Esophagus muscularis mucosa (tissue), 4 donors: ENCODE results near the gene SRSF9. TPM values are rescaled to one million over a fixed set of nuclear protein-coding genes. Genes with fewer than 3 reads are reported as not detected.

Experiments used
- DNase-seq: peaks from one replicate; pipeline ENCODE4 v3.0.0-alpha.2; 2017; ENCODE audit errors: extremely low spot score
- H3K27ac ChIP-seq, 4 donors: fragments of 200-600 bp; sonication (generic); replicated peaks in 1 of 4; 1 replicate in 3 of 4; 2 replicates in 1 of 4; pipeline ENCODE4 v1.5.1; 2016 to 2019; ENCODE audit warnings: mild to moderate bottlenecking in 1 of 4
- H3K27me3 ChIP-seq, 4 donors: fragments of 200-600 bp; sonication (generic); one replicate each; pipeline versions ENCODE4 v1.5.1 to v1.6.0; 2016 to 2019
- H3K36me3 ChIP-seq, 4 donors: fragments of 200-600 bp; sonication (generic); one replicate each; pipeline ENCODE4 v1.5.1; 2016 to 2019
- H3K4me1 ChIP-seq, 4 donors: fragments of 200-600 bp; sonication (generic); one replicate each; pipeline ENCODE4 v1.5.1; 2016 to 2019
- H3K4me3 ChIP-seq, 4 donors: fragments of 200-600 bp; sonication (generic); 1 replicate in 2 of 4; 2 replicates in 2 of 4; pipeline ENCODE4 v1.5.1; 2016 to 2019; ENCODE audit warnings: mild to moderate bottlenecking in 4 of 4, moderate library complexity in 1 of 4
- H3K9me3 ChIP-seq, 4 donors: fragments of 200-600 bp; sonication (generic); 1 replicate in 3 of 4; 2 replicates in 1 of 4; pipeline ENCODE4 v1.5.1; 2016 to 2019
- CTCF ChIP-seq, 3 experiments: fragments of 200-600 bp in 2 of 3; fragments of 450-650 bp in 1 of 3; sonication (generic) in 2 of 3; IDR thresholded peaks; one replicate each; pipeline ENCODE4 v1.5.1; 2017 to 2019; ENCODE audit warnings: antibody characterized with exemption in 3 of 3, mild to moderate bottlenecking in 2 of 3, moderate library complexity in 1 of 3
- EP300 ChIP-seq: sonication (generic); formaldehyde crosslinking; IDR thresholded peaks from one replicate; pipeline ENCODE4 v1.6.1; 2017; ENCODE audit warnings: antibody characterized with exemption
- POLR2A ChIP-seq: fragments of 450-650 bp; IDR thresholded peaks from one replicate; pipeline ENCODE4 v1.6.1; 2017; ENCODE audit warnings: antibody characterized with exemption, moderate library complexity, mild to moderate bottlenecking, low read depth
- POLR2AphosphoS5 ChIP-seq, 2 donors: sonication (generic); formaldehyde crosslinking; IDR thresholded peaks; one replicate each; pipeline ENCODE4 v1.6.1; 2017; ENCODE audit warnings: antibody characterized with exemption in 2 of 2
- WGBS: methylation state at CpG from one replicate; pipeline ENCODE4 v1.1.5; 2018; 5-methylcytosine and 5-hydroxymethylcytosine counted together
- intact Hi-C: fragments of 100-400 bp; cut with DNase I; formaldehyde crosslinking; loops from one replicate; pipeline ENCODE4 v1.15.1; 2023
- small RNA-seq, 3 donors: library from RNA; depleted of rRNA; stranded (forward); fragments of <200 nt; gene quantifications; one replicate each; pipeline ENCODE3, GENCODE V24; 2016
- total RNA-seq, 4 donors: library from RNA; depleted of rRNA; stranded (reverse); fragments of >200 nt; gene quantifications; one replicate each; pipeline versions ENCODE4 v1.1.0 to v1.2.1, GENCODE V29; 2016

SRSF9 gene
- total RNA-seq, 4 donors from 2014 or later: 52.7 to 60.2 (median 54.7) TPM

- H3K27me3 ChIP-seq: peaks cover 0 to 17% (median 0%) of the 10 kb centered on the region in 4 donors
- 81% methylated on average over 7 of the region's 7 CpGs for WGBS
- intact Hi-C loops: no loop called here
Observed at GRCh38 chr12:120416490-120417216, 52.9 kb downstream of the SRSF9 start.

GRCh38 chr12:120413901-120414695 is 55.5 kb downstream of the SRSF9 start:
- Histone ChIP-seq H3K4me3 (no peak overlapping the region), H3K27ac (no peak overlapping the region), H3K36me3 (no peaks in the 10 kb centered on the region), H3K9me3 (no peaks in the 10 kb centered on the region), H3K4me1 (no peaks in the 10 kb centered on the region), H3K27me3 (peaks cover 0 to 13% (median 0%) of the 10 kb centered on the region in 4 donors)
- no peak for DNase-seq
- 71% methylated on average over 7 of the region's 13 CpGs for WGBS
- TF ChIP-seq POLR2AphosphoS5 (IDR thresholded peaks at IDR 0.05) (no peak), EP300 (no peak), POLR2A (no peak), CTCF (IDR thresholded peaks at IDR 0.05) (no peak)
- intact Hi-C loops: no loop called here

More at GRCh38 chr12:120416490-120417216, 52.9 kb downstream of the SRSF9 start:
- no peak overlapping the region for H3K27ac ChIP-seq
- H3K4me3 ChIP-seq: no peak overlapping the region
- no peak for TF ChIP-seq EP300
- no peaks in the 10 kb centered on the region for H3K9me3 ChIP-seq
- DNase-seq: no peak
- H3K36me3 ChIP-seq: no peaks in the 10 kb centered on the region
- no peaks in the 10 kb centered on the region for H3K4me1 ChIP-seq

GRCh38 chr12:120412421-120412820 is 57.1 kb downstream of the SRSF9 start:
- WGBS: 88% methylated on average over 7 of the region's 7 CpGs
- no peaks in the 10 kb centered on the region for H3K36me3 ChIP-seq
- intact Hi-C loops: no loop called here
- H3K4me3 ChIP-seq: no peak overlapping the region
- H3K4me1 ChIP-seq: no peaks in the 10 kb centered on the region
- H3K27me3 ChIP-seq: peaks cover 0 to 13% (median 0%) of the 10 kb centered on the region in 4 donors
- H3K9me3 ChIP-seq: no peaks in the 10 kb centered on the region
- no peak overlapping the region for H3K27ac ChIP-seq
- no peak for DNase-seq
- TF ChIP-seq POLR2A (no peak), CTCF (IDR thresholded peaks at IDR 0.05) (no peak), EP300 (no peak), POLR2AphosphoS5 (IDR thresholded peaks at IDR 0.05) (no peak)

Small RNA genes within 50 kb of the gene (small RNA-seq; reads per million reads assigned to genes)
- gene RF00019: 0 reads per million in 3 donors

Other genes with a start within 250 kb of the SRSF9 start
- 10 to 100 TPM; 51.9 to 89.4 (median 71.9) TPM for gene PXN, start 204.0 kb downstream of the SRSF9 start, total RNA-seq
- gene RNU4-2, start 177.8 kb downstream of the SRSF9 start, total RNA-seq: under 1 TPM in 2 of 4 donors, not detected in 2; under 0.01 TPM
- under 1 TPM in 2 of 4 donors, not detected in 2; under 0.01 TPM for gene RNU4-1, start 176.5 kb downstream of the SRSF9 start, total RNA-seq
- gene SIRT4, start 167.4 kb downstream of the SRSF9 start, total RNA-seq: 1 to 10 TPM in 3 of 4 donors, under 1 TPM in 1; 0.66 to 2.3 (median 2.1) TPM
- not detected for gene PLA2G1B, start 142.0 kb downstream of the SRSF9 start, total RNA-seq
- under 1 TPM in 3 of 4 donors, not detected in 1; 0.11 to 0.19 (median 0.17) TPM for gene MSI1, start 100.6 kb downstream of the SRSF9 start, total RNA-seq
- 100 to 1,000 TPM; 499 to 689 (median 548) TPM for gene COX6A1, start 31.6 kb downstream of the SRSF9 start, total RNA-seq
- gene TRIAP1, start 23.4 kb downstream of the SRSF9 start, total RNA-seq: 10 to 100 TPM in 3 of 4 donors, 1 to 10 TPM in 1; 9.8 to 17.7 (median 10.7) TPM
- gene GATC, start 23.3 kb downstream of the SRSF9 start, total RNA-seq: 10 to 100 TPM; 18.5 to 24.0 (median 20.2) TPM
- 100 to 1,000 TPM; 229 to 289 (median 269) TPM for gene DYNLL1, start 26.4 kb upstream of the SRSF9 start, total RNA-seq
- gene COQ5, start 59.4 kb upstream of the SRSF9 start, total RNA-seq: 10 to 100 TPM; 12.1 to 25.3 (median 21.4) TPM
- 100 to 1,000 TPM; 160 to 296 (median 175) TPM for gene RNF10, start 64.6 kb upstream of the SRSF9 start, total RNA-seq
- 10 to 100 TPM; 20.7 to 36.1 (median 23.1) TPM for gene POP5, start 111.7 kb upstream of the SRSF9 start, total RNA-seq
- 1 to 10 TPM in 3 of 4 donors, not detected in 1; 1.8 to 2.5 (median 2.5) TPM for gene CABP1, start 170.9 kb upstream of the SRSF9 start, total RNA-seq
- 10 to 100 TPM; 37.8 to 55.5 (median 46.3) TPM for gene MLEC, start 217.4 kb upstream of the SRSF9 start, total RNA-seq
- gene UNC119B, start 240.7 kb upstream of the SRSF9 start, total RNA-seq: 10 to 100 TPM; 20.0 to 30.8 (median 28.5) TPM